Activated CD8-positive, alpha-beta T cell treated with anti-CD3 and anti-CD28 coated beads for 36 hours (primary cell): ENCODE results near the gene CLSTN3. TPM values are rescaled to one million over a fixed set of nuclear protein-coding genes. Genes with fewer than 3 reads are reported as not detected.

Experiments used
- ATAC-seq: fragments of 200-7000 bp; cut with Tn5 transposase; one replicate; pipeline ENCODE4 v1.10.0; 2021; ENCODE audit warnings: mild to moderate bottlenecking, moderate library complexity
- CTCF ChIA-PET: fragments of 350-600 bp; sonication (Branson Sonifier 250); formaldehyde crosslinking; loops from one replicate; lab custom pipeline; 2021; ENCODE audit warnings: antibody characterized with exemption; lab: Charles Lee
- POLR2A ChIA-PET: fragments of 350-600 bp; sonication (Branson Sonifier 250); formaldehyde crosslinking; loops from one replicate; lab custom pipeline; 2021; ENCODE audit warnings: antibody characterized with exemption; lab: Charles Lee
- DNase-seq: peaks from one replicate; pipeline ENCODE4 v3.0.0-alpha.2; 2020
- H3K27ac Mint-ChIP-seq: one replicate; pipeline ENCODE4 v1.8.0; 2021; ENCODE audit warnings: mild to moderate bottlenecking, mixed read lengths
- H3K27me3 Mint-ChIP-seq: one replicate; pipeline ENCODE4 v1.8.0; 2021; ENCODE audit warnings: mixed read lengths
- H3K36me3 Mint-ChIP-seq: one replicate; pipeline ENCODE4 v1.8.0; 2021; ENCODE audit warnings: low read depth, mixed read lengths
- H3K4me1 Mint-ChIP-seq: one replicate; pipeline ENCODE4 v1.8.0; 2021; ENCODE audit warnings: low read depth, mixed read lengths
- H3K4me3 Mint-ChIP-seq: one replicate; pipeline ENCODE4 v1.8.0; 2021; ENCODE audit warnings: mild to moderate bottlenecking, moderate library complexity, mixed read lengths
- H3K9me3 Mint-ChIP-seq: one replicate; pipeline ENCODE4 v1.8.0; 2021; ENCODE audit warnings: mixed read lengths
- intact Hi-C: fragments of 100-400 bp; cut with micrococcal nuclease; formaldehyde crosslinking; loops from one replicate; pipeline ENCODE4 v1.10.0; 2022
- total RNA-seq, 2 experiments: library from RNA; stranded (reverse); gene quantifications; one replicate each; pipeline ENCODE4 v1.2.3, GENCODE V29; 2021
- TF ChIP-seq, protein P1 (sequence below): fragments of 200-600 bp; IDR thresholded peaks from one replicate; pipeline ENCODE4 v1.8.0; 2022; ENCODE audit warnings: antibody characterized with exemption, mild to moderate bottlenecking

The CLSTN3 gene
- total RNA-seq, 2 experiments from 2014 or later = 29.0 to 30.8 TPM

DNA sequence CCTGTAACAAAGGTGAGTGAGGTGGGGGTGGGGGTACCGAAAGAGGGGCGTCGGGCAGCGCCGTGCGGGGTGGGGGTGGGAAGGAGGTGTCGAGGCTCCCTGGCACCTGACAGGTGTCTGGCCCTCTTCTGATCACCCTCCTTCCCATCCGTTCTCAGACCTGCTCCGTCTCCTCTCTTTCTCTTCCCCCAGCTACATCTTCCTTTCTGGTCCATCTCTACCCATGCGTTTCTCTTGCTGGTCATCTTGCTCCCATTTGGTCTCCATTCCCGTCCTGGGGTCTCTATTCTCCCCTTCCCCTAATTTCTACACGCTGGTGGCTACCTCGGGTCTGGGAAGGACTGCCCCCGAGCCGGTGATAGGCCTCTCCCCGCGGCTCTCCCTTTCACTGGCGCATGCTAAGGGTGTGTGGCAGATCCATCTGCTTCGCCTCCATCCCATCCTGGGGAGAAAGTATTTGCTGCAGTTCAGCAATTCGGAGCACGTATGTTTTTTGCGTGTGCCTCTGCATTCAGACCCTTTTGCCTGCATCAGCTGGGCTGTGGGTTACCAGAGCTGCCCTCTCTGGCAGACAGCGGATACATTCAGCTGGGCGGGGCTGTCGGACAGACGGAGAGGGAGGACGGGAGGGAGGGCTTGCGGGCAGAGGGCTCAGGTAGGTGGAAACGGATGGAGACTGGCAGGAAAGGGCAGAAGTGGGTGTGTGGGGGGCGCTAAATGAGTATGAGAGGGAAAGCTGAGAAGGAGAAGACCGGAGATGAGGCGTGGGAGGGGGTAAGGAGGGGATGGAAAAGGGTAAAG lies 730 bp downstream of the CLSTN3 start:
- TF ChIP-seq, protein P1, sequence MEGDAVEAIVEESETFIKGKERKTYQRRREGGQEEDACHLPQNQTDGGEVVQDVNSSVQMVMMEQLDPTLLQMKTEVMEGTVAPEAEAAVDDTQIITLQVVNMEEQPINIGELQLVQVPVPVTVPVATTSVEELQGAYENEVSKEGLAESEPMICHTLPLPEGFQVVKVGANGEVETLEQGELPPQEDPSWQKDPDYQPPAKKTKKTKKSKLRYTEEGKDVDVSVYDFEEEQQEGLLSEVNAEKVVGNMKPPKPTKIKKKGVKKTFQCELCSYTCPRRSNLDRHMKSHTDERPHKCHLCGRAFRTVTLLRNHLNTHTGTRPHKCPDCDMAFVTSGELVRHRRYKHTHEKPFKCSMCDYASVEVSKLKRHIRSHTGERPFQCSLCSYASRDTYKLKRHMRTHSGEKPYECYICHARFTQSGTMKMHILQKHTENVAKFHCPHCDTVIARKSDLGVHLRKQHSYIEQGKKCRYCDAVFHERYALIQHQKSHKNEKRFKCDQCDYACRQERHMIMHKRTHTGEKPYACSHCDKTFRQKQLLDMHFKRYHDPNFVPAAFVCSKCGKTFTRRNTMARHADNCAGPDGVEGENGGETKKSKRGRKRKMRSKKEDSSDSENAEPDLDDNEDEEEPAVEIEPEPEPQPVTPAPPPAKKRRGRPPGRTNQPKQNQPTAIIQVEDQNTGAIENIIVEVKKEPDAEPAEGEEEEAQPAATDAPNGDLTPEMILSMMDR = no peak
- DNase-seq = peak; percentile 78

DNA sequence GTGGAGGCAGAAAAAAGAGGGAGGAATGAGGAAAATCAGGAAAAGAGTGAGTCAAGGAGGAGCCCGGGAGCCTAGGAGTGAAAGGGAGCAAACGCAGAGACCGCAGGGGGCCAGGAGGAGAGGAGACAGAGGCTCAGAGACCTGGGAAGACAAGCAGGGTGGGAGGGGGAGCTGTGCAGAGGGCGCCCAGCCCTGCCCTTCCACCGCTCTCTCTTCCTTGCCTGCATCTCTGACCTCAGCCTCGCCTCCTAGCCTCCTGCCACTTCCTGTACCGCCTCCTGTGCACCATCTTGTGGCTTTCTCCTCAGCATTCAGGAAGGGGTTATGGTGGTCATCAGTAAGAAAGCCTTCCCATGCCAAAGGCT lies 1.3 kb downstream of the CLSTN3 start:
- Mint-ChIP-seq H3K4me1 (peaks cover 28% of the 10 kb centered on the region), H3K27ac (peak overlapping the region; percentile 14), H3K4me3 (peak overlapping the region; percentile 83), H3K27me3 (no peaks in the 10 kb centered on the region), H3K36me3 (peaks cover 3% of the 10 kb centered on the region), H3K9me3 (no peaks in the 10 kb centered on the region)
- TF ChIP-seq, protein P1 = no peak
- POLR2A ChIA-PET = interaction anchor here (0.8 to 1.5 kb wide), 2 partner anchors 57 to 113 kb away, joined by 3 to 4 read pairs; partner anchors contain the start of gene LPCAT3
- ATAC-seq (peak; percentile 40), DNase-seq (peak; percentile 62)
- intact Hi-C loops = no loop called here
- CTCF ChIA-PET = interaction anchor here (0.7 to 1.4 kb wide), 3 partner anchors 14 to 113 kb away, joined by 3 to 5 read pairs (median 3); partner anchors contain the start of gene LPCAT3

More for the DNA sequence above, 730 bp downstream of the CLSTN3 start:
- H3K4me3 Mint-ChIP-seq = peak overlapping the region; percentile 83
- CTCF ChIA-PET = interaction anchor here (0.7 to 1.4 kb wide), 4 partner anchors 14 to 113 kb away, joined by 3 to 5 read pairs (median 4); partner anchors contain the start of gene LPCAT3
- H3K9me3 Mint-ChIP-seq = no peaks in the 10 kb centered on the region
- POLR2A ChIA-PET = interaction anchor here (0.8 to 1.9 kb wide), 3 partner anchors 23 to 113 kb away, joined by 3 to 8 read pairs (median 4); partner anchors contain the start of gene LPCAT3
- H3K36me3 Mint-ChIP-seq = peaks cover 3% of the 10 kb centered on the region
- peak; percentile 58 for ATAC-seq
- H3K27ac Mint-ChIP-seq = peak overlapping the region; percentile 79
- intact Hi-C loops = no loop called here
- no peaks in the 10 kb centered on the region for H3K27me3 Mint-ChIP-seq
- H3K4me1 Mint-ChIP-seq = peaks cover 28% of the 10 kb centered on the region

DNA sequence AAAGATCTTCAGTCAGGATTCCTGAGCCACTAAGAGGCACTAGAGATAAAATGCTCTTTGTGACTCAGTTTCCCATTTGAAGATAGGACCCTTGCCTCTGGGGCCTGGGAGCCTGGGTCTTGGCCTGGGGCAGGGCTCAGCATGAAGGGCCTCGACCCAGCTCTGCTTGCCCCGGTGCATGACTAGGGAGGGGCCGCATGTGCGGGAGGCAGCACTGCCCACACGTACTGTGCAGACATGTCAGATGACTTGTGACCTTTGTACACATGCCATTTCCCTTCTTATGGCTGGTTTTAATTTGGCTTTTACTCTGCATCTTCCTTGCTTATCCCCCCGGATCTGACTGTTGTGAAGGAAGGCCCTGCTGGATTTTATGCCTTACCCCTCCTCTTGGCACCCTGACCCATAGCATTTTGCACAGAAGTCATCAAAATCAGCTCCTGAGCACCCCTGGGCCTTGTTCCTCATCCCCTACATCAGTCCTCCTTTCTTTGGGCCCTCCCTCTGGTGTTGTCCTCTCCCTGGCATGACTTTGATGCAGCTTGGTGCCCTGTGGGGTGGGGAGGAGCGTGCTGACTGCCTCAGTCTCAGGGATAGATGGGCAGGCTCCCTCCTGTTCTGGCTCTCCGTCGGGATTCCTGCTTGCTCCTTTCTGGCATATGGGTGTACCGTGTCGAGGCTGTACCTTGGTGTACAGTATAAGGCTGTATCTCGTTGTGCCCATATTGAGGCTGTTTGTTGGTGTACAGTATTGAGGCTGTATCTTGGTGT lies 4.4 kb downstream of the CLSTN3 start:
- TF ChIP-seq, protein P1 = no peak
- CTCF ChIA-PET = no interaction called here
- DNase-seq (no peak), ATAC-seq (no peak)
- Mint-ChIP-seq H3K9me3 (no peaks in the 10 kb centered on the region), H3K36me3 (peaks cover 14% of the 10 kb centered on the region), H3K27ac (no peak overlapping the region), H3K4me3 (no peak overlapping the region), H3K4me1 (peaks cover 24% of the 10 kb centered on the region), H3K27me3 (no peaks in the 10 kb centered on the region)
- POLR2A ChIA-PET = interaction anchor here (1.0 kb wide), 1 partner anchor 33 kb away, joined by 3 read pairs; no protein-coding TSS in a partner anchor
- intact Hi-C loops = no loop called here

DNA sequence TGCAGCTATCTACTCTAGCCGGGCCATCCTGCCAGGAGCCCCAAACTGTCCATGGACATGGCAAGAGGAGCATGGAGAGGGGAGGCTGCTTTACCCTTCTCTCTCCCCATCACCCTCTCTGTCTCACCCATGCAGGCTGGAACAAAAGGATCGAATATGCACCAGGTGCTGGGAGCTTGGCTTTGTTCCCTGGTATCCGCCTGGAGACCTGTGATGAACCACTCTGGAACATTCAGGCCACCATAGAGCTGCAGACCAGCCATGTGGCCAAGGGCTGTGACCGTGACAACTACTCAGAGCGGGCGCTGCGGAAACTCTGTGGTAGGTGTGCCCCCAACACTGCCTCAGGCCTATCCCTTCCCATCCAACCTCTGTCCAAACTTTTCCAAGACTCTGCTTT lies 5.9 kb downstream of the CLSTN3 start:
- Mint-ChIP-seq H3K4me3 (no peak overlapping the region), H3K27me3 (no peaks in the 10 kb centered on the region), H3K4me1 (peaks cover 18% of the 10 kb centered on the region), H3K36me3 (peaks cover 16% of the 10 kb centered on the region), H3K9me3 (no peaks in the 10 kb centered on the region), H3K27ac (no peak overlapping the region)
- POLR2A ChIA-PET = no interaction called here
- TF ChIP-seq, protein P1 = no peak
- CTCF ChIA-PET = interaction anchor here (1.3 kb wide), 1 partner anchor 9 kb away, joined by 3 read pairs; no protein-coding TSS in a partner anchor
- ATAC-seq (no peak), DNase-seq (no peak)
- intact Hi-C loops = no loop called here
